Hepatic stellate cell (primary cell): ENCODE measurements around the gene KDM4B.
A peak's percentile ranks its signal among the peaks of the same experiment; 100 is the strongest.

Source experiments
- DNase-seq: peaks from one replicate; pipeline ENCODE4 v3.0.0; 2011; ENCODE audit warnings: low spot score

KDM4B gene

GRCh38 chr19:5091018-5091683 lies 122.2 kb downstream of the KDM4B start:
- peak; percentile 60 for DNase-seq

DNA sequence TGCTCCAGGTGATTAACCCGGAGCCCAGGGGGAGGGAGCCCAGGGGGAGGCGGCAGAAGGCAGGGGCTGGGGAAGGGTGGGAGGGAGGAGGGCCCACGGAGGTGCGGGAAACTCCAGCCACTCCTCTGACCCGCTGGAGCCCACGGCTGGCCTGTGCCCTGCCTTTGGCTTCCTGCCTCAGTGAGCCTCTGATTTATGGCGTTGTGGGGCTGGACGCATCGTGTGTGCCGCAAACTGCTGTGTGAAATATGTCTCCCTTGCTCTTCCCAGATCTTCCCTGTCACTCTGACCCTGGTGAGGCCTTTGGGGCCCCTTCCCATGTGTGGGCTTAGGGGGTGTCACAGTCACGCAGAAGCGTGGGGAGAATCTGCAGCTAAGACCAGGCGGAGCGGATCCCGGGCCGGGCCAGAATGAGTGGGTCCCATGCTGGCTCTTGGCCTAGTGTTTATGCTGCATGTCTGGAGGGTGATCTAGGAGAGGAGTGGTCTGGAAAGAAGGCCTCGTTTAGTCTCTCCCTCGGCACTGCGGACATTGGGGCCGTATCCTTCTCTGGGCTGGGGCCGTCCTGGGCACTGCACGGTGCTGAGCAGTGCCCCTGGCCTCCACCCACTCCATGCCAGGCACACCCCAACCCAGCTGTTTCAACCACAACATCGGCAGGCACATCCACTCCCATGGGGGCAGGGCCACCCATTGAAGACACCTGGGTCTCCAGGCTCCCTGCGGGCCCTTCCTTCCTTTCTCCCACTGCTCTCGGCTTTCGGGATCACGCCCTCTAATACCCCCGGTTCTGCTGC lies 123.0 kb downstream of the KDM4B start:
- no peak for DNase-seq

- no peak for DNase-seq
These were observed 123.5 kb downstream of the KDM4B start for GRCh38 chr19:5092481-5092843.

DNA sequence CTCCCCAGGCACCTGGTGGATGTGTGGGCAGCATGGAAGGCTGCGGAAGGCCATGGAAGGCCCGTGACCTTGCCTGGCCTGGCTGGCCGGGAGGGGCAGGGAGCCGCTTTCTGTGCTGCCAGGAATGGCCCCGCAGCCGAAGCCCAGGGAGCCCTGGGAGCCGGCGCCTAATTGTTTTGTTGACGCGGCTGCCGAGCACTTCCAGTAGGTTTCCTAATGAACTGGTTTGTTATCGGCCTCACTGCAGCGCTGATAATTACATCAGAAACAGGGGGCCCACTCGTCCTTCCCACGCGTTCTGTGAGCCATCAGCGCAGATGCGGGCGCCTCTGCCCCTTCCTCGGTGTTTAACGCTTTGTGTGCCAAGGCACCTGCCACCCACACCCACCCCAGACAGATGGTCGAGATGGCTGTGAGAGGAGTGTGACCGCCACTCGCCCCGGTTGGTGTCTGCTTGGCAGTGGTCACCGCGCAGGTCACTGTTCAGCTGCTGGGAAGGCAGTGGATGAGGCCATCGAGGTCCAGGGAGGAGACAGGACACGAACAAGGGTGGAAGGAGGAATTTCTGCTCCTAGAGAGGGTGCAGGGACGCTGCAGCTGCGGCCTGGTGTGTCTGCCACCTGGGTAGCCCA lies 124.5 kb downstream of the KDM4B start:
- no peak for DNase-seq

DNA sequence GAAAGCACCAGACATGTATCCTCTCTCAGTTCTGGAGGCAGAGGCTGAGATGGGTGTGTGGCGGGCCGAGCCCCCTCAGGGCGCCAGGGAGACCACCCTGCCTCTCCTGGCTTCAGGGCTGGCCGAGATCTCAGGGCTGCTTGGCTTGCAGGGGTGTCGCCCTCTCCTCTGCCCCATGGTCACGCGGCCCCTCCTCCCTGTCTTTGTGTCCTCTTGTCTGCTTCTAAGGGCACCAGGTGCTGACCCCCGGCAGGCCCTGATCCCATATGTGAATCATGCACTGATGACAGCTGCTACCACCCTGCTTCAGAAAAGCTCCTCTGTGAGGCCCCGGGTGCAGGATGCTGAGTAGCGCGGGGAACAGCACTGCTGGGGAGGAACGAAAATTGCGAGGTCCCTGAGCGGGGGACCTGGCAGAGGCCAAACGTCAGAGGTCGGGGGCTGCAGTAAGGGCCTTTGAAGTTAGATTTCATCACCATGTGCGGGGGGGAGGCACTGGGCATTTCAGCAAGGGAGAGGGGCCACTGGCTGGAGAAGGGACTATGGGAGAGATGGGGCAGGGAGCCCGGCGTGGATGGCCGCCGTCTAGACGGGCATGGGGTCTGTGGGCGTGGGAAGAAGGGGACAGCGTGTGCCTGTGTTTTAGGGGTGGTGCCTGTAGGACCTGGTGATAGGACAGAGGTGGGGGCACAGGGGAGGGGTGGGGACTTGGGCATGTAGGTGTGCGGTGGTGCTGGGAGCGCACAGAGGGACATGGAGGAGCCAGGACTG lies 125.2 kb downstream of the KDM4B start:
- no peak for DNase-seq

DNA sequence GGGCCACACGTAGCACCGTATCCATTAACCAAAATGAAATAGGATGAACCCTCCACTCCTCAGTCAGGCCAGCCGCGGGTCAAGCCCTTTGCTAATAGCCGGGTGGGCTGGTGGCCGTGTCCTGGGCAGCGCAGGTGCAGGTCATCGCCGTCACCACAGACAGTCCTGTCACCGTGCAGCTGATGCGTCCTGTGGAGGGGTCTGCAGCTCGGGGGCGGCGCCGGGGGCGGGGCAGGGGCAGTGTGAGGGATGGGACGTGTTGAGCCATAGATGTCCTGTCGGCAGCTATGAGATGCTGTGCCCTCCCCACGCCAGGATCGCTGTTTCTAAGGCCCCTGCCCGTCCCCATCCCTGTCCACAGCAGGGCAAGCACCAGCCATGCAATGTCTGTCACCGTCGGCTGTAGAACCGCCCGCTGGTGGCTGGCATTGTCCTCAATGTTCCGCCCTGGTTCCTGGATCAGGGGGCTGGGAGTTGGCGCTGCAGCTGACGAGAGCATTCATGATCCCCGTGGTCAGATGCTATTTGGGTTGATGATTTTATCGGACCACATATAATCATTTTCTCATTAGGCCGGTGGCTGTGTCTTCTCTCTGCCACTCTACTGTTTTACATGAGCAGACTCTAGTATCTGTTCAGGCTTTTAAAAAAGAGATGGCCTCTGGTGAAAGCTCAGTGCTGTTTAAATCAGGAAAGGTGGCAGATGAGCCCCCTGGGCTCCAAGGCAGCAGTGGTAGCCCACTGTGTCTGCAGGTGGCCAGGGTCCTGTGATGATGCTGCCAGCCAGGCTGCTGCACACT lies 126.1 kb downstream of the KDM4B start:
- no peak for DNase-seq

DNA sequence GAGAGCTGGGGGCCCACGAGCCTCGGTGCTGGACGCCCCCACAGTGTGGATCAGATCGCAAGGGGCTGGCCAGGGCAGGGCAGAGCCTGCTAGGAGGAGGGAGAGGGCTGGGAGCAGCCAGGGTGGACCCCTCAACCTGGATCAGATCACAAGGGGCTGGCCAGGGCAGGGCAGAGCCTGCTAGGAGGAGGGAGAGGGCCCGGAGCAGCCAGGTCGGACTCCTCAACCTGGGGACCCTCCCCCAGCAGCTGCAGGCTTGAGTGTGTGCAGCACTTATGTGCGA lies 126.6 kb downstream of the KDM4B start:
- no peak for DNase-seq

- DNase-seq, result no peak
These were observed 127.6 kb downstream of the KDM4B start for GRCh38 chr19:5096536-5096935.

- DNase-seq, result no peak
These were observed 128.5 kb downstream of the KDM4B start for GRCh38 chr19:5097331-5097930.

GRCh38 chr19:5097959-5098623 lies 129.2 kb downstream of the KDM4B start:
- DNase-seq, result no peak

- no peak for DNase-seq
These were observed 129.7 kb downstream of the KDM4B start for GRCh38 chr19:5098646-5099045.

DNA sequence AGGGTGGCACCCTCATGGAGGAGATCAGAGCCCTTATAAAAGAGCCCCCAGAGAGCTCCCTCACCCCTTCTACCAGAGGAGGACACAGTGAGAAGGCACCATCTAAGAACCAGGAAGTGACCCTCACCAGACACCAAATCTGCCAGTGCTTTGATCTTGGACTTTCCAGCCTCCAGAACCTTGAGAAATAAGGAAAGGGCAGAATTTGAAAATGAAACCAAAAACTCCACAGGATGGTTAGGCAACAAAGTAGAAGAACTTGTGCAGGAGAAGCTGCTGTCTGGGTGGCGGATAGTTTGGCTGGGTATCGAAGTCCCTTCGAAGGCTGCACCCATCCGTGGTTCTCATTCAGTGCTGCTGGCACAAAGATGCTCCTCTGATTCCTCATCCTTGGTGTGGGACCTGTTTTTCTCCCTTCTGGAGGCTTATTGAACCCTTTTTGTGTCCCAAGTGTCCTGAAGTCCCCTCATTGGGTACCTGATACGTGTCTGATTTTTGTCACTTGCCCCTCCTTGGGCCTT lies 130.8 kb downstream of the KDM4B start:
- DNase-seq, result no peak

- DNase-seq, result no peak
These were observed 133.0 kb downstream of the KDM4B start for GRCh38 chr19:5101871-5102270.

DNA sequence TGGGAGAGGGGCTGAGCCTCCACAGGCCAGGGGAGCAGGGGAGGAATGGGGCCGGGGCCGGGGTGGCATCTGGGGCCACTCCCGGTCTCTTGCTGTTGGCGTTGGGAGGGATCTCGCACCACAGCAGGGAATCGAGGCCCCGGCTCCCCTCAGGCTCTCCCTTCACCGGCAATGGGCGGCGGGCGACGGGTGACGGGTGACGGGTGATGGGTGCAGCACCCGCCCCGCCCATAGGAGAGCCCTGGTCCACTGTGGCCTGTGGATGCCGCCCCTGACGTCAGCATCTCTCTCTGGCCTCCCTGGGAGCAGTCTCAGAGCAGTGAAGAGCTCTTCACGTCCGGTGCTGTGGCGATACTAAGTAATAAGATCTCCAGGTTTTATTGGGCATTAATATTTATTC lies 133.6 kb downstream of the KDM4B start:
- no peak for DNase-seq

DNA sequence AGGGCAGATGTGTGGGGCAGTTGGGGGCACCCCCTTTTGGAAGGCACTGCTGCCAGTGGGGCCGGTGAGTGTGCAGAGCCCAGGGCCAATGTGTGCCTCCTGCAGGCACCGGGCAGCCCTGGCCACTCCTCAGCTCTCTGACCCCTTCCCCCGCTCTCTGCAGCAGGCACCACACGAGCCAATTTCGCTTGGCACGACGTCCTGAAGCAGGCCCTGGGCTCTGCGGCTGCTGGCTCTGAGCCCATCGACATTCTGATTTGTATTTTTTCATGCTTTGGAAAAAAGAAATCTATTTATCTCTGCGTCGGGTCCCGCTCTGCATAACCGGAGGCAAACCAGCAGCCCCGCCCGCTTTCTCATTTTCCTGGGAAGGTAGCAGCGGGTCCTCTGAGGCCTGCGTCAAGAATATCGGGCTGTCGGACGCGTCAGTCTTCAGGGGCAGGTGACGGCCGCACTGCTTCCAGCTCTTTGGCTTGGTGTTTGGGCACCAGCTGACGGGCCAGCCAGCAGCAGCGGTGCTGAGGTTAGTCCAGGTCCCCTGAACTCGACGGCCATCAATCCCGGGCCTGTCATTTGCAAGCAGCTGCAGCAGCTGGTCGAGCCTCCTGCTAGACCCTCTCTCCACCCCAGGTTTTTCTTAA lies 134.3 kb downstream of the KDM4B start:
- no peak for DNase-seq

DNA sequence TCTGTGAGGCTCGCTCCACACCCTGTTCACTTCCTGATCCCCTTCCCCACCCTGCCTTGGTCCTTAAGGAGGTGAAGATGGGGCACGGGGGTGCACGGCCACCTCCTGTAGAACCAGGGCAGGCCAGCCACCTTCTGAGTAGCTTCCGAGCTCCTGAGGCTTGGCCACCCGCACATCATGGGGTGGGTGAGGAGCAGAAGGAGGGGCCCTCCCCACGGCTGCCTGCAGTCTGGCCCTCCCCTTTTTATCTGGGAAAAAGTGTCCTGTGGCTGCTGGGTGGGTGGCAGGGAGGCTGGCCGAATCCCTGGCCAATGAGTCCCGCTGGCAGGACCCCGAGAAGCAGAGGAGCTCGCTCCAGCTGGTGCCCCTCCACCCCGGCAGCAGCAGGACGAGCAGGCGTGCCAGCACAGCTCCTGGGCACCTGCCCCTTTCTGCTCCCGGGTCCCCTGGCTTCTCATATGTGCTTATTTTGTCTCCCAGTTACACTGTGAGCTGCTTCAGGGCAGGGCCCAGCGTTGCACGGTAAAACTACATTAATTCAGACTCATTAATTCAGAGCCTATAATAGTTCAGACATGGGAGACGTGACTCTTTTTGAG lies 135.0 kb downstream of the KDM4B start:
- no peak for DNase-seq

DNA sequence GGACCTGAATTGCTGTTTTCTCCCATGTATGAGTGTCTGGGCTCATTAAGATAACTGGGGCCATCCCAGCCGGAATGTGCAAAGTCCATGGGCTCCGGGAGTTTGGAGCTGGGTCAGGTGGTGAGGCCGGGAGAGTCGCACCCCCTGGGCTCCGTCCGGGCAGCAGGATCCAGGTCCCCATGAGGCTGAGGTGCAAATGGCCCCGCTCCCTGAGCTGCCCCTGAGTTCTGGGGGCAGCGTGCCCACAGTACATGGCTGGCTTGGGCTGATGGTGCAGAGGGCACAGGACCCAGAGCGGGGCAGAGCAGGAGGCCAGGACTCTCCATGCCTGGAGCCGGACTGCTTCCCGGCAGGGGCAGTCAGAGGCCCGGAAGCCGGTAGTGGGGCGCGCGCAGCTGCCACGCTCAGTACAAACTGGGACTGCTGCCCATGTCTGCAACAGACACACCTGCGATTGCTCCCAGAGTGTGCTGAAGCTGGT lies 136.0 kb downstream of the KDM4B start:
- DNase-seq, result no peak

DNA sequence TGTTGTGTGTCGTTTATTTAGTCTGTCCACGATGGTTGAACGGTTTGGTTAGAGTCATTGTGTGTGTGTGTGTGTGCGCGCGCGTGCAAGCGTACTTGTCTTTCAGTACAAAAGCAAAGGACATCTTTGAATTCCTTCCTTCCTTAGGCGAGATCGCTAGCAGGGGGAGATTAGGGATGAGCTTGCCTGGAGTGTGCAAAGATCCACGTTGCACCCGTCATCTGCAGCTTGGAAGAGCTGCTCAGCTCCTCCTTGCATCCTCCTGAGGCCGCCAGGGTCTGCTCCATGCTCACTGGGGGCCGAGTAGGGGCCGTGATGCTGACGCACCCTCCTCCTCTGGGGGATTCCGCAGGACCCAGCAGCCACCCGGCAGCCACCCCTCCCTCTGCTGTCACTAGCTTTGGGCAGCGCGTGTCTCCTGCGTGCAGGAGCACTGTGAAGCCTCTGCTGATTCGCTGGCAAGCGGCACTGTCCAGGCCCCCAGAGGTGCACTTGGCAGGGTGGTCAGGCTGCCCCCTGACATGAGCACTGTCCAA lies 137.3 kb downstream of the KDM4B start:
- DNase-seq, result no peak

DNA sequence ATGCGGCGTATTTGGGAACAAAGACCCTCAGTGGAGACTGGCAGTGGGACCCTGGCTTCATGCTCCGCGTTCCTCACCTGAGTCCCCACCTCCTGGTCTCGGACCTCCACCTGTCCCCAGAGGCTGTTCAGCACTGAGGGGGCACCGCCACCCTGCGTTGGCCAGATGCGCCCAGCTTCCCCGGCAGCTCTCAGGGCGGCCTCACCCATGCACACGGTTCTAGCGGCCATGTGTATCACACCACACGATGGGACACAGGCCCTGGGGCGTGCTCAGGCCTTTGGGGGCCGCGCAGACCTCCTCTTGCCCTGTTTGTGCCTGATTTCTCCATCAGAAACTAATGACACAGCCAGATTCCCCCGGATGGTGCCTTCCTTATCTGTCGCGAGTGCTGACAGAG lies 138.1 kb downstream of the KDM4B start:
- no peak for DNase-seq
